HG03045 (cell line): ENCODE measurements around the gene TBC1D23.
"Not testable (repeated sequence)": the region's sequence is repeated elsewhere in the genome, so short reads cannot be mapped to it uniquely, and the experiment has no call there.

ENCODE experiments used
- ATAC-seq: cut with Tn5 transposase; IDR thresholded peaks from one replicate; pipeline ENCODE4 v1.9.1; 2021; ENCODE audit warnings: mild to moderate bottlenecking, moderate library complexity; ENCODE audit not compliant: unreplicated experiment

The TBC1D23 gene

GRCh38 chr3:100339786-100340185 lies 79.0 kb downstream of the TBC1D23 start:
- ATAC-seq, result no peak

GRCh38 chr3:100340527-100340926 lies 79.7 kb downstream of the TBC1D23 start:
- no peak for ATAC-seq

GRCh38 chr3:100348727-100349126 lies 87.9 kb downstream of the TBC1D23 start:
- ATAC-seq, result no peak

- not testable (repeated sequence) for ATAC-seq
Observed at GRCh38 chr3:100351770-100352169, 91.0 kb downstream of the TBC1D23 start.

- ATAC-seq, result no peak
Observed at GRCh38 chr3:100352296-100353231, 91.8 kb downstream of the TBC1D23 start.

GRCh38 chr3:100354850-100355249 lies 94.1 kb downstream of the TBC1D23 start:
- ATAC-seq, result no peak

- no peak for ATAC-seq
Observed at GRCh38 chr3:100358413-100358812, 97.6 kb downstream of the TBC1D23 start.

- no peak for ATAC-seq
Observed at GRCh38 chr3:100359035-100359434, 98.2 kb downstream of the TBC1D23 start.

GRCh38 chr3:100360757-100361496 lies 100.1 kb downstream of the TBC1D23 start:
- no peak for ATAC-seq

- no peak for ATAC-seq
Observed at GRCh38 chr3:100361897-100362296, 101.1 kb downstream of the TBC1D23 start.

GRCh38 chr3:100364421-100364820 lies 103.6 kb downstream of the TBC1D23 start:
- ATAC-seq, result no peak

- no peak for ATAC-seq
Observed at GRCh38 chr3:100366424-100366823, 105.6 kb downstream of the TBC1D23 start.

- no peak for ATAC-seq
Observed at GRCh38 chr3:100368441-100368840, 107.6 kb downstream of the TBC1D23 start.

- ATAC-seq, result no peak
Observed at GRCh38 chr3:100370756-100371155, 110.0 kb downstream of the TBC1D23 start.

- no peak for ATAC-seq
Observed at GRCh38 chr3:100374521-100374920, 113.7 kb downstream of the TBC1D23 start.
